Subcutaneous abdominal adipose tissue (tissue), 5 donors: Measurements from ENCODE around the gene ADGRF4.
"Not testable (repeated sequence)": the region's sequence is repeated elsewhere in the genome, so short reads cannot be mapped to it uniquely, and the experiment has no call there.

Experiments
- H3K27ac ChIP-seq: one replicate; pipeline ENCODE4 v1.7.0; 2013; ENCODE audit warnings: low read depth, mild to moderate bottlenecking, inconsistent platforms, low read length, moderate library complexity
- H3K27me3 ChIP-seq, 5 donors: one replicate each; pipeline ENCODE4 v1.7.0; 2013; ENCODE audit warnings: low read length in 5 of 5, inconsistent platforms in 1 of 5; ENCODE audit not compliant: control insufficient read depth in 5 of 5, insufficient read depth in 4 of 5
- H3K36me3 ChIP-seq, 5 donors: one replicate each; pipeline ENCODE4 v1.7.0; 2013; ENCODE audit warnings: low read length in 5 of 5; ENCODE audit not compliant: control insufficient read depth in 5 of 5, insufficient read depth in 5 of 5
- H3K4me1 ChIP-seq, 5 donors: one replicate each; pipeline ENCODE4 v1.7.0; 2013; ENCODE audit warnings: low read length in 5 of 5, mild to moderate bottlenecking in 3 of 5, moderate library complexity in 1 of 5; ENCODE audit not compliant: control insufficient read depth in 5 of 5, insufficient read depth in 5 of 5
- H3K4me3 ChIP-seq, 5 donors: one replicate each; pipeline ENCODE4 v1.7.0; 2013; ENCODE audit warnings: low read length in 5 of 5, low read depth in 1 of 5
- H3K9ac ChIP-seq, 5 donors: one replicate each; pipeline ENCODE4 v1.7.0; 2013; ENCODE audit warnings: low read length in 5 of 5, mild to moderate bottlenecking in 4 of 5, moderate library complexity in 3 of 5
- H3K9me3 ChIP-seq, 5 donors: one replicate each; pipeline ENCODE4 v1.7.0; 2013; ENCODE audit warnings: low read length in 5 of 5; ENCODE audit not compliant: control insufficient read depth in 5 of 5
- donor health status: healthy.
- donor health status: healthy.
- donor health status: healthy.
- donor health status: healthy.
- donor health status: healthy.

The ADGRF4 gene

GRCh38 chr6:47729457-47729856, 31.1 kb downstream of the ADGRF4 start:
- Histone ChIP-seq H3K4me3 (no peak overlapping the region), H3K9me3 (no peaks in the 10 kb centered on the region), H3K4me1 (peaks cover 0 to 5% (median under 1%) of the 10 kb centered on the region in 5 donors), H3K36me3 (no peaks in the 10 kb centered on the region), H3K27me3 (no peaks in the 10 kb centered on the region), H3K27ac (no peak overlapping the region), H3K9ac (no peak overlapping the region)

- H3K27me3 ChIP-seq, result no peaks in the 10 kb centered on the region
- H3K36me3 ChIP-seq, result no peaks in the 10 kb centered on the region
- H3K9me3 ChIP-seq, result no peaks in the 10 kb centered on the region
- H3K27ac ChIP-seq, result no peak overlapping the region
- H3K4me3 ChIP-seq, result no peak overlapping the region
- no peak overlapping the region for H3K9ac ChIP-seq
- H3K4me1 ChIP-seq, result peaks cover 0 to 24% (median 15%) of the 10 kb centered on the region in 5 donors
Measured at GRCh38 chr6:47733879-47734558, 35.6 kb downstream of the ADGRF4 start.

- H3K27ac ChIP-seq, result no peak overlapping the region
- H3K9ac ChIP-seq, result no peak overlapping the region
- H3K9me3 ChIP-seq, result no peaks in the 10 kb centered on the region
- no peaks in the 10 kb centered on the region for H3K36me3 ChIP-seq
- H3K27me3 ChIP-seq, result no peaks in the 10 kb centered on the region
- H3K4me1 ChIP-seq, result peaks cover 0 to 24% (median 15%) of the 10 kb centered on the region in 5 donors
- no peak overlapping the region for H3K4me3 ChIP-seq
Measured at GRCh38 chr6:47734831-47735481, 36.6 kb downstream of the ADGRF4 start.

- Histone ChIP-seq H3K9me3 (no peaks in the 10 kb centered on the region), H3K27me3 (no peaks in the 10 kb centered on the region), H3K27ac (no peak overlapping the region), H3K4me1 (peaks cover 0 to 24% (median 15%) of the 10 kb centered on the region in 5 donors), H3K9ac (no peak overlapping the region), H3K4me3 (no peak overlapping the region), H3K36me3 (no peaks in the 10 kb centered on the region)
Measured at GRCh38 chr6:47736083-47736700, 37.8 kb downstream of the ADGRF4 start.

- Histone ChIP-seq H3K36me3 (no peaks in the 10 kb centered on the region), H3K9ac (no peak overlapping the region), H3K27me3 (no peaks in the 10 kb centered on the region), H3K4me3 (no peak overlapping the region), H3K9me3 (no peaks in the 10 kb centered on the region), H3K4me1 (peaks cover 0 to 24% (median 15%) of the 10 kb centered on the region in 5 donors), H3K27ac (no peak overlapping the region)
Measured at GRCh38 chr6:47737406-47737805, 39.0 kb downstream of the ADGRF4 start.

- Histone ChIP-seq H3K27ac (no peak overlapping the region), H3K27me3 (no peaks in the 10 kb centered on the region), H3K9ac (no peak overlapping the region), H3K4me1 (peaks cover 0 to 11% (median 4%) of the 10 kb centered on the region in 5 donors), H3K9me3 (peaks cover 0 to 3% (median 0%) of the 10 kb centered on the region in 5 donors), H3K4me3 (no peak overlapping the region), H3K36me3 (no peaks in the 10 kb centered on the region)
Measured at GRCh38 chr6:47740714-47741113, 42.3 kb downstream of the ADGRF4 start.

- H3K36me3 ChIP-seq, result no peaks in the 10 kb centered on the region
- no peaks in the 10 kb centered on the region for H3K27me3 ChIP-seq
- no peak overlapping the region for H3K27ac ChIP-seq
- H3K4me3 ChIP-seq, result no peak overlapping the region
- peaks cover 0 to 10% (median 4%) of the 10 kb centered on the region in 5 donors for H3K4me1 ChIP-seq
- H3K9me3 ChIP-seq, result peaks cover 0 to 3% (median 0%) of the 10 kb centered on the region in 5 donors
- H3K9ac ChIP-seq, result no peak overlapping the region
Measured at GRCh38 chr6:47741807-47742206, 43.4 kb downstream of the ADGRF4 start.

GRCh38 chr6:47743744-47744143, 45.4 kb downstream of the ADGRF4 start:
- no peak overlapping the region for H3K4me3 ChIP-seq

GRCh38 chr6:47745269-47745668, 46.9 kb downstream of the ADGRF4 start:
- not testable (repeated sequence) for H3K4me1 ChIP-seq, H3K36me3 ChIP-seq, H3K9me3 ChIP-seq, H3K9ac ChIP-seq, H3K27me3 ChIP-seq, H3K4me3 ChIP-seq, H3K27ac ChIP-seq

More at GRCh38 chr6:47743744-47744143, 45.4 kb downstream of the ADGRF4 start:
- Histone ChIP-seq H3K27me3 (no peaks in the 10 kb centered on the region), H3K4me1 (peaks cover 0 to 3% (median 0%) of the 10 kb centered on the region in 5 donors), H3K9me3 (peaks cover 0 to 3% (median 0%) of the 10 kb centered on the region in 5 donors), H3K36me3 (no peaks in the 10 kb centered on the region), H3K27ac (no peak overlapping the region), H3K9ac (no peak overlapping the region)

GRCh38 chr6:47749757-47750156, 51.4 kb downstream of the ADGRF4 start:
- no peaks in the 10 kb centered on the region for H3K4me1 ChIP-seq
- H3K27ac ChIP-seq, result no peak overlapping the region
- H3K4me3 ChIP-seq, result no peak overlapping the region
- H3K9me3 ChIP-seq, result no peaks in the 10 kb centered on the region
- no peaks in the 10 kb centered on the region for H3K36me3 ChIP-seq
- no peaks in the 10 kb centered on the region for H3K27me3 ChIP-seq
- no peak overlapping the region for H3K9ac ChIP-seq
